Measurements from ENCODE around the gene GNPTAB.

DNA sequence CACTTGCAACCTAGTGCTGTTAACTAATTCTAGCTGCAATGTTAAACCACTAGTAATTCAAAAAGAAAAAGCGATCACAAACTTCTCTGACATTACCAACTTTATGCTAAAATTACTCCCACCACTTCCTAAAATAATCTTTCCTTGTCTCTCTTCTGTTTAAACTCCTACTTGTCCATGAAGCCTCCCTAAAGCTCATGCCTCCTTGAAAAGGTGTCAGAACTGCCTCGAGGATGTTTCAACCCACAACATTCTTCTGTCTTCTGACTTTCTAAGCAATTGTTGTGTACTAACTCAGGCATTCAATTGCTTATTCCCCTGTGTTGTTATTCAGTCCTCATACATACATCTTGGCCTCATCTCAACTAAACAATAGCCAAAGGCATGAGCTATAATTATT lies 5.9 kb downstream of the GNPTAB start:
- TF ChIP-seq, protein P1, sequence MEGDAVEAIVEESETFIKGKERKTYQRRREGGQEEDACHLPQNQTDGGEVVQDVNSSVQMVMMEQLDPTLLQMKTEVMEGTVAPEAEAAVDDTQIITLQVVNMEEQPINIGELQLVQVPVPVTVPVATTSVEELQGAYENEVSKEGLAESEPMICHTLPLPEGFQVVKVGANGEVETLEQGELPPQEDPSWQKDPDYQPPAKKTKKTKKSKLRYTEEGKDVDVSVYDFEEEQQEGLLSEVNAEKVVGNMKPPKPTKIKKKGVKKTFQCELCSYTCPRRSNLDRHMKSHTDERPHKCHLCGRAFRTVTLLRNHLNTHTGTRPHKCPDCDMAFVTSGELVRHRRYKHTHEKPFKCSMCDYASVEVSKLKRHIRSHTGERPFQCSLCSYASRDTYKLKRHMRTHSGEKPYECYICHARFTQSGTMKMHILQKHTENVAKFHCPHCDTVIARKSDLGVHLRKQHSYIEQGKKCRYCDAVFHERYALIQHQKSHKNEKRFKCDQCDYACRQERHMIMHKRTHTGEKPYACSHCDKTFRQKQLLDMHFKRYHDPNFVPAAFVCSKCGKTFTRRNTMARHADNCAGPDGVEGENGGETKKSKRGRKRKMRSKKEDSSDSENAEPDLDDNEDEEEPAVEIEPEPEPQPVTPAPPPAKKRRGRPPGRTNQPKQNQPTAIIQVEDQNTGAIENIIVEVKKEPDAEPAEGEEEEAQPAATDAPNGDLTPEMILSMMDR (IDR thresholded peaks at IDR 0.05) = no peak
- no peak for TF ChIP-seq ZNF263 (CRISPR knock-in tag; IDR thresholded peaks at IDR 0.05; ENCODE audit: low read depth)
- TF ChIP-seq GABPB1 (CRISPR knock-in tag; IDR thresholded peaks at IDR 0.05) = no peak
- no peak for TF ChIP-seq PRRX2 (CRISPR knock-in tag; IDR thresholded peaks at IDR 0.05)
- TF ChIP-seq CBFB (CRISPR knock-in tag; IDR thresholded peaks at IDR 0.05; ENCODE audit: low read depth) = no peak
- no peak for TF ChIP-seq ZNF317 (CRISPR knock-in tag; IDR thresholded peaks at IDR 0.05; ENCODE audit: borderline replicate concordance, low read depth)
- TF ChIP-seq, protein P2, sequence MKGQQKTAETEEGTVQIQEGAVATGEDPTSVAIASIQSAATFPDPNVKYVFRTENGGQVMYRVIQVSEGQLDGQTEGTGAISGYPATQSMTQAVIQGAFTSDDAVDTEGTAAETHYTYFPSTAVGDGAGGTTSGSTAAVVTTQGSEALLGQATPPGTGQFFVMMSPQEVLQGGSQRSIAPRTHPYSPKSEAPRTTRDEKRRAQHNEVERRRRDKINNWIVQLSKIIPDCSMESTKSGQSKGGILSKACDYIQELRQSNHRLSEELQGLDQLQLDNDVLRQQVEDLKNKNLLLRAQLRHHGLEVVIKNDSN (CRISPR knock-in tag; IDR thresholded peaks at IDR 0.05) = no peak
- TF ChIP-seq, protein P3, sequence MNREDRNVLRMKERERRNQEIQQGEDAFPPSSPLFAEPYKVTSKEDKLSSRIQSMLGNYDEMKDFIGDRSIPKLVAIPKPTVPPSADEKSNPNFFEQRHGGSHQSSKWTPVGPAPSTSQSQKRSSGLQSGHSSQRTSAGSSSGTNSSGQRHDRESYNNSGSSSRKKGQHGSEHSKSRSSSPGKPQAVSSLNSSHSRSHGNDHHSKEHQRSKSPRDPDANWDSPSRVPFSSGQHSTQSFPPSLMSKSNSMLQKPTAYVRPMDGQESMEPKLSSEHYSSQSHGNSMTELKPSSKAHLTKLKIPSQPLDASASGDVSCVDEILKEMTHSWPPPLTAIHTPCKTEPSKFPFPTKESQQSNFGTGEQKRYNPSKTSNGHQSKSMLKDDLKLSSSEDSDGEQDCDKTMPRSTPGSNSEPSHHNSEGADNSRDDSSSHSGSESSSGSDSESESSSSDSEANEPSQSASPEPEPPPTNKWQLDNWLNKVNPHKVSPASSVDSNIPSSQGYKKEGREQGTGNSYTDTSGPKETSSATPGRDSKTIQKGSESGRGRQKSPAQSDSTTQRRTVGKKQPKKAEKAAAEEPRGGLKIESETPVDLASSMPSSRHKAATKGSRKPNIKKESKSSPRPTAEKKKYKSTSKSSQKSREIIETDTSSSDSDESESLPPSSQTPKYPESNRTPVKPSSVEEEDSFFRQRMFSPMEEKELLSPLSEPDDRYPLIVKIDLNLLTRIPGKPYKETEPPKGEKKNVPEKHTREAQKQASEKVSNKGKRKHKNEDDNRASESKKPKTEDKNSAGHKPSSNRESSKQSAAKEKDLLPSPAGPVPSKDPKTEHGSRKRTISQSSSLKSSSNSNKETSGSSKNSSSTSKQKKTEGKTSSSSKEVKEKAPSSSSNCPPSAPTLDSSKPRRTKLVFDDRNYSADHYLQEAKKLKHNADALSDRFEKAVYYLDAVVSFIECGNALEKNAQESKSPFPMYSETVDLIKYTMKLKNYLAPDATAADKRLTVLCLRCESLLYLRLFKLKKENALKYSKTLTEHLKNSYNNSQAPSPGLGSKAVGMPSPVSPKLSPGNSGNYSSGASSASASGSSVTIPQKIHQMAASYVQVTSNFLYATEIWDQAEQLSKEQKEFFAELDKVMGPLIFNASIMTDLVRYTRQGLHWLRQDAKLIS (CRISPR knock-in tag; IDR thresholded peaks at IDR 0.05; ENCODE audit: borderline replicate concordance) = no peak
- TF ChIP-seq, protein P4, sequence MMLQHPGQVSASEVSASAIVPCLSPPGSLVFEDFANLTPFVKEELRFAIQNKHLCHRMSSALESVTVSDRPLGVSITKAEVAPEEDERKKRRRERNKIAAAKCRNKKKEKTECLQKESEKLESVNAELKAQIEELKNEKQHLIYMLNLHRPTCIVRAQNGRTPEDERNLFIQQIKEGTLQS (CRISPR knock-in tag; conservative IDR thresholded peaks at IDR 0.05) = no peak
- no peak for TF ChIP-seq TEAD4 (CRISPR knock-in tag; IDR thresholded peaks at IDR 0.05)
- TF ChIP-seq SOX15 (CRISPR knock-in tag; IDR thresholded peaks at IDR 0.05) = no peak
- TF ChIP-seq, protein P5, sequence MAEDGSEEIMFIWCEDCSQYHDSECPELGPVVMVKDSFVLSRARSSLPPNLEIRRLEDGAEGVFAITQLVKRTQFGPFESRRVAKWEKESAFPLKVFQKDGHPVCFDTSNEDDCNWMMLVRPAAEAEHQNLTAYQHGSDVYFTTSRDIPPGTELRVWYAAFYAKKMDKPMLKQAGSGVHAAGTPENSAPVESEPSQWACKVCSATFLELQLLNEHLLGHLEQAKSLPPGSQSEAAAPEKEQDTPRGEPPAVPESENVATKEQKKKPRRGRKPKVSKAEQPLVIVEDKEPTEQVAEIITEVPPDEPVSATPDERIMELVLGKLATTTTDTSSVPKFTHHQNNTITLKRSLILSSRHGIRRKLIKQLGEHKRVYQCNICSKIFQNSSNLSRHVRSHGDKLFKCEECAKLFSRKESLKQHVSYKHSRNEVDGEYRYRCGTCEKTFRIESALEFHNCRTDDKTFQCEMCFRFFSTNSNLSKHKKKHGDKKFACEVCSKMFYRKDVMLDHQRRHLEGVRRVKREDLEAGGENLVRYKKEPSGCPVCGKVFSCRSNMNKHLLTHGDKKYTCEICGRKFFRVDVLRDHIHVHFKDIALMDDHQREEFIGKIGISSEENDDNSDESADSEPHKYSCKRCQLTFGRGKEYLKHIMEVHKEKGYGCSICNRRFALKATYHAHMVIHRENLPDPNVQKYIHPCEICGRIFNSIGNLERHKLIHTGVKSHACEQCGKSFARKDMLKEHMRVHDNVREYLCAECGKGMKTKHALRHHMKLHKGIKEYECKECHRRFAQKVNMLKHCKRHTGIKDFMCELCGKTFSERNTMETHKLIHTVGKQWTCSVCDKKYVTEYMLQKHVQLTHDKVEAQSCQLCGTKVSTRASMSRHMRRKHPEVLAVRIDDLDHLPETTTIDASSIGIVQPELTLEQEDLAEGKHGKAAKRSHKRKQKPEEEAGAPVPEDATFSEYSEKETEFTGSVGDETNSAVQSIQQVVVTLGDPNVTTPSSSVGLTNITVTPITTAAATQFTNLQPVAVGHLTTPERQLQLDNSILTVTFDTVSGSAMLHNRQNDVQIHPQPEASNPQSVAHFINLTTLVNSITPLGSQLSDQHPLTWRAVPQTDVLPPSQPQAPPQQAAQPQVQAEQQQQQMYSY (CRISPR knock-in tag; IDR thresholded peaks at IDR 0.05) = no peak

Data from WTC11 (cell line).